ENCODE data around the gene CNOT10. TPM values are rescaled to one million over a fixed set of nuclear protein-coding genes. Genes with fewer than 3 reads are reported as not detected.

Gene CNOT10, protein sequence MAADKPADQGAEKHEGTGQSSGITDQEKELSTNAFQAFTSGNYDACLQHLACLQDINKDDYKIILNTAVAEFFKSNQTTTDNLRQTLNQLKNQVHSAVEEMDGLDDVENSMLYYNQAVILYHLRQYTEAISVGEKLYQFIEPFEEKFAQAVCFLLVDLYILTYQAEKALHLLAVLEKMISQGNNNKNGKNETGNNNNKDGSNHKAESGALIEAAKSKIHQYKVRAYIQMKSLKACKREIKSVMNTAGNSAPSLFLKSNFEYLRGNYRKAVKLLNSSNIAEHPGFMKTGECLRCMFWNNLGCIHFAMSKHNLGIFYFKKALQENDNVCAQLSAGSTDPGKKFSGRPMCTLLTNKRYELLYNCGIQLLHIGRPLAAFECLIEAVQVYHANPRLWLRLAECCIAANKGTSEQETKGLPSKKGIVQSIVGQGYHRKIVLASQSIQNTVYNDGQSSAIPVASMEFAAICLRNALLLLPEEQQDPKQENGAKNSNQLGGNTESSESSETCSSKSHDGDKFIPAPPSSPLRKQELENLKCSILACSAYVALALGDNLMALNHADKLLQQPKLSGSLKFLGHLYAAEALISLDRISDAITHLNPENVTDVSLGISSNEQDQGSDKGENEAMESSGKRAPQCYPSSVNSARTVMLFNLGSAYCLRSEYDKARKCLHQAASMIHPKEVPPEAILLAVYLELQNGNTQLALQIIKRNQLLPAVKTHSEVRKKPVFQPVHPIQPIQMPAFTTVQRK
- total RNA-seq: 17.0 and 21.7 TPM in 2 replicates

DNA sequence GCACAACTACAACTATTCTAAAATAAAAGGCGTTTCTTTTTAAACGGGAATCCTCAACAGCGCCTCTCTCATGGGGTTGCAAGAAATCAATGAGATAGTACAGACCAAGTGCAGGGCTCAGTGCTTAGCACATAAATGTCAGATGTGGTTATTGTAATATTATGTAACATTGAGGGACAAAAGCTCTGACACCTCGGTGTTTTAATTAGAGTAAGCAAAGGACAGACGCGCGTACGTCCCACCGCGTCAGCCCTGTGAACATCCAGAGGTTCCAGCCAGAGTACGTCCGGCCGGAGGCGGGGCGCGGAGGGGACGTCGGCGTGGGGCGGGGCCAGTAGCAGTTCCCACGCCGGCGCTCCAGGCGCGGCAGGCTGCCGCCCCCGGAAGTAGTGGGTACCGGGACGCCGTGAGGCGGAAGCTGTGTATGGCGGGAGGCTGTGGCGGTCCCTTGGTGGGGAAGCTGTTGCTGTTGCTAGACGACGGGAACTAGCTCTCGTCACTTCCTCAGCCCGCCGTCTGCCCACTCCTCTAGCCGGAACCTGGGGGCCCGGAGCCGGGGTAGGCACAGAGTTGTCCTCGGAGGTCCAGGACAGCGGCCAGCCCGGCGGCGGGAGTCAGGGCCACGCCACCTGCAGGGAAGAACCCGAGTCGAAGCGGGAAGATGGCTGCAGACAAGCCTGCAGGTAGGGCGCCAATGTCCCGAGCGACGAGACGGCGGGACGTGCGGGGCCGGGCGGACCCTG is at the start of gene CNOT10:
TSS of gene CNOT10 (plus strand) at position 389 of the 743 bp plus-strand sequence. CDS start at position 662, 273 bp downstream.

DNA sequence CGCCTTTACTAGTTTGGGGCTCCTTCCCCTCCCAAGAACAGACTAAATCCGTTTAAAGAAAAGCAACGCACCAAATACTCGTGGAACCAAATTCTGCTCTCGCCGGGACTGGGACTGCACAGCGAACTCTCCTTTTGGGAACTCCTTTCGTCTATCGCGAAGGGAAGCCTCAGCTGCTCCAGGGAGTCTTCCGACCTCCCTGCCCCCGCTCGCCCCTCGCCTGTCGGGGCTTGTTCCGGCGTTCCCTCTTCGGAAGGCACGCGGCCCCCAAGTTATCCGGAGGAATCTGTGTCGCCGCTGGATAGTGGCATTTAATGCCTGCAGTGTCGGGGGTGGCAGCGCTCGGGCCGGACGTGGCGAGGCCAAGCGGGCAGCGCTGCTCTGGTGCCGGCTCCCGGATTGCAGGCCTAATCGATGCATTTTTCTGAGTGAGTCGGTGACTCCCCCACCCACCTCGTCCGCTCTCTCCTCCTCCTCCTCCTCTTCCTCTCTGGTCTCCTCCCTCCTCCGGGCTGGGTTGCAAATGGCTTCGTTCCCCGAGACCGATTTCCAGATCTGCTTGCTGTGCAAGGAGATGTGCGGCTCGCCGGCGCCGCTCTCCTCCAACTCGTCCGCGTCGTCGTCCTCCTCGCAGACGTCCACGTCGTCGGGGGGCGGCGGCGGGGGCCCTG is 132.7 kb downstream of the CNOT10 start, which contains the start of gene TRIM71:
TSS of gene TRIM71 (plus strand) at position 440 of the 671 bp plus-strand sequence. CDS start at position 524, 84 bp downstream.

Other genes with a start within 250 kb of the CNOT10 start
- gene CMTM6, start 182.3 kb upstream of the CNOT10 start, total RNA-seq: 41.8 and 51.6 TPM in 2 replicates
- 36.3 and 37.6 TPM in 2 replicates for gene DYNC1LI1, start 114.3 kb upstream of the CNOT10 start, total RNA-seq
- gene TRIM71, start 132.8 kb downstream of the CNOT10 start, total RNA-seq: not detected in 2 replicates

Measured in bronchus fibroblast of lung (primary cell).